GM23248 (cell line): ENCODE measurements around the gene EIF3A.

Source experiments
- EZH2 ChIP-seq: fragments of 200-600 bp; sonication (generic); IDR thresholded peaks from 2 replicates; pipeline ENCODE4 v1.6.1; 2018; ENCODE audit warnings: antibody characterized with exemption, mild to moderate bottlenecking; ENCODE audit not compliant: insufficient read depth, poor library complexity, severe bottlenecking
- EZH2phosphoT487 ChIP-seq: fragments of 200-600 bp; sonication (generic); IDR thresholded peaks from 2 replicates; pipeline ENCODE4 v1.6.1; 2018; ENCODE audit warnings: antibody characterized with exemption, moderate library complexity, mild to moderate bottlenecking, low read depth; ENCODE audit not compliant: insufficient read depth

GRCh38 chr10:119115926-119116325 is 35.3 kb upstream of the EIF3A start:
- no peak for TF ChIP-seq EZH2phosphoT487
- TF ChIP-seq EZH2, result no peak
